ENCODE measurements around the gene B9D2.
"Not testable (repeated sequence)": the region's sequence is repeated elsewhere in the genome, so short reads cannot be mapped to it uniquely, and the experiment has no call there.

The B9D2 gene

GRCh38 chr19:41391618-41392017 lies 27.7 kb upstream of the B9D2 start:
- no peak for DNase-seq (ENCODE audit: low spot score)

- no peak for DNase-seq (ENCODE audit: low spot score)
These were observed 22.5 kb upstream of the B9D2 start for GRCh38 chr19:41386442-41386841.

GRCh38 chr19:41384351-41384750 lies 20.4 kb upstream of the B9D2 start:
- DNase-seq (ENCODE audit: low spot score), result no peak

- DNase-seq (ENCODE audit: low spot score), result not testable (repeated sequence)
These were observed 17.6 kb upstream of the B9D2 start for GRCh38 chr19:41381536-41381935.

- no peak for DNase-seq (ENCODE audit: low spot score)
These were observed 14.2 kb upstream of the B9D2 start for GRCh38 chr19:41377977-41378709.

- DNase-seq (ENCODE audit: low spot score), result no peak
These were observed 13.0 kb upstream of the B9D2 start for GRCh38 chr19:41376998-41377365.

- DNase-seq (ENCODE audit: low spot score), result no peak
These were observed 12.5 kb upstream of the B9D2 start, which contains the start of gene TMEM91 for GRCh38 chr19:41376241-41376997. TMEM91 (plus strand) TSS chr19:41376533; CDS start chr19:41378310, 1,777 bp downstream.

- DNase-seq (ENCODE audit: low spot score), result no peak
These were observed 10.0 kb upstream of the B9D2 start for GRCh38 chr19:41373993-41374392.

GRCh38 chr19:41372501-41372900 lies 8.6 kb upstream of the B9D2 start:
- no peak for DNase-seq (ENCODE audit: low spot score)

GRCh38 chr19:41371541-41371940 lies 7.6 kb upstream of the B9D2 start:
- no peak for DNase-seq (ENCODE audit: low spot score)

- DNase-seq (ENCODE audit: low spot score), result not testable (repeated sequence)
These were observed 7.2 kb upstream of the B9D2 start for GRCh38 chr19:41371119-41371518.

- DNase-seq (ENCODE audit: low spot score), result no peak
These were observed 5.8 kb upstream of the B9D2 start for GRCh38 chr19:41369769-41370168.

- DNase-seq (ENCODE audit: low spot score), result no peak
These were observed 3.9 kb upstream of the B9D2 start for GRCh38 chr19:41367848-41368301.

GRCh38 chr19:41366089-41366488 lies 2.1 kb upstream of the B9D2 start:
- DNase-seq (ENCODE audit: low spot score), result no peak

- no peak for DNase-seq (ENCODE audit: low spot score)
These were observed 809 bp upstream of the B9D2 start for GRCh38 chr19:41364524-41365391.

GRCh38 chr19:41363371-41363752 lies 587 bp downstream of the B9D2 start:
- DNase-seq (ENCODE audit: low spot score), result no peak

- DNase-seq (ENCODE audit: low spot score), result no peak
These were observed 1.7 kb downstream of the B9D2 start for GRCh38 chr19:41362143-41362847.

- DNase-seq (ENCODE audit: low spot score), result no peak
These were observed 4.2 kb downstream of the B9D2 start for GRCh38 chr19:41359741-41360140.

- no peak for DNase-seq (ENCODE audit: low spot score)
These were observed 6.2 kb downstream of the B9D2 start for GRCh38 chr19:41357746-41358145.

- peak; percentile 25 for DNase-seq (ENCODE audit: low spot score)
These were observed 6.8 kb downstream of the B9D2 start for GRCh38 chr19:41356984-41357739.

GRCh38 chr19:41355802-41356201 lies 8.1 kb downstream of the B9D2 start:
- no peak for DNase-seq (ENCODE audit: low spot score)
